ENCODE measurements around the gene NPHS2. TPM values are rescaled to one million over a fixed set of nuclear protein-coding genes. Genes with fewer than 3 reads are reported as not detected.

Gene NPHS2
- total RNA-seq, 1 experiment from 2014 or later = not detected

- no peaks in the 10 kb centered on the region for H3K36me3 ChIP-seq (ENCODE audit: control insufficient read depth in 1 of 2, insufficient read depth in 2 of 2, low read length in 2 of 2)
- ChIA-PET CTCF (no interaction called here), RAD21 (ENCODE audit: low non-redundant PET in 1 of 2, low total read pairs in 2 of 2, uncharacterized antibody in 2 of 2, unreplicated experiment in 2 of 2) (no interaction called here), POLR2A (no interaction called here)
- H3K9ac ChIP-seq (ENCODE audit: low read length) = no peak overlapping the region
- H3K4me3 ChIP-seq (replicated peaks in 1 of 2; ENCODE audit: low read depth in 1 of 2, low read length in 2 of 2) = no peak overlapping the region
- no peak overlapping the region for H2AFZ ChIP-seq (ENCODE audit: low read depth, low read length, poor library complexity, severe bottlenecking)
- ATAC-seq (no peak), DNase-seq (ENCODE audit: low read depth, low spot score) (no peak)
- no peak overlapping the region for H3K27ac ChIP-seq (ENCODE audit: low read depth, low read length)
- H3K4me1 ChIP-seq (ENCODE audit: control insufficient read depth in 1 of 2, insufficient read depth in 2 of 2, low read length in 2 of 2) = no peaks in the 10 kb centered on the region
- BruUV-seq (replicated peaks) = no TSS peak
- H3K9me3 ChIP-seq (ENCODE audit: control insufficient read depth in 1 of 2, insufficient read depth in 1 of 2, low read depth in 1 of 2, low read length in 2 of 2) = no peaks in the 10 kb centered on the region
- H3K4me2 ChIP-seq (ENCODE audit: low read length) = no peak overlapping the region
- TF ChIP-seq, protein P1, sequence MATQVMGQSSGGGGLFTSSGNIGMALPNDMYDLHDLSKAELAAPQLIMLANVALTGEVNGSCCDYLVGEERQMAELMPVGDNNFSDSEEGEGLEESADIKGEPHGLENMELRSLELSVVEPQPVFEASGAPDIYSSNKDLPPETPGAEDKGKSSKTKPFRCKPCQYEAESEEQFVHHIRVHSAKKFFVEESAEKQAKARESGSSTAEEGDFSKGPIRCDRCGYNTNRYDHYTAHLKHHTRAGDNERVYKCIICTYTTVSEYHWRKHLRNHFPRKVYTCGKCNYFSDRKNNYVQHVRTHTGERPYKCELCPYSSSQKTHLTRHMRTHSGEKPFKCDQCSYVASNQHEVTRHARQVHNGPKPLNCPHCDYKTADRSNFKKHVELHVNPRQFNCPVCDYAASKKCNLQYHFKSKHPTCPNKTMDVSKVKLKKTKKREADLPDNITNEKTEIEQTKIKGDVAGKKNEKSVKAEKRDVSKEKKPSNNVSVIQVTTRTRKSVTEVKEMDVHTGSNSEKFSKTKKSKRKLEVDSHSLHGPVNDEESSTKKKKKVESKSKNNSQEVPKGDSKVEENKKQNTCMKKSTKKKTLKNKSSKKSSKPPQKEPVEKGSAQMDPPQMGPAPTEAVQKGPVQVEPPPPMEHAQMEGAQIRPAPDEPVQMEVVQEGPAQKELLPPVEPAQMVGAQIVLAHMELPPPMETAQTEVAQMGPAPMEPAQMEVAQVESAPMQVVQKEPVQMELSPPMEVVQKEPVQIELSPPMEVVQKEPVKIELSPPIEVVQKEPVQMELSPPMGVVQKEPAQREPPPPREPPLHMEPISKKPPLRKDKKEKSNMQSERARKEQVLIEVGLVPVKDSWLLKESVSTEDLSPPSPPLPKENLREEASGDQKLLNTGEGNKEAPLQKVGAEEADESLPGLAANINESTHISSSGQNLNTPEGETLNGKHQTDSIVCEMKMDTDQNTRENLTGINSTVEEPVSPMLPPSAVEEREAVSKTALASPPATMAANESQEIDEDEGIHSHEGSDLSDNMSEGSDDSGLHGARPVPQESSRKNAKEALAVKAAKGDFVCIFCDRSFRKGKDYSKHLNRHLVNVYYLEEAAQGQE (IDR thresholded peaks at IDR 0.05; ENCODE audit: low read depth) = no peak
- no peak for TF ChIP-seq CEBPB (IDR thresholded peaks at IDR 0.05; ENCODE audit: low read depth)
- no peak for TF ChIP-seq YY1 (IDR thresholded peaks at IDR 0.05; ENCODE audit: extremely low read depth, insufficient replicate concordance, low read depth, low read length)
- TF ChIP-seq TCF7L2 (IDR thresholded peaks at IDR 0.05; ENCODE audit: borderline replicate concordance, extremely low read depth, insufficient read depth, insufficient read length) = no peak
- no peak for TF ChIP-seq JUND (IDR thresholded peaks at IDR 0.05)
- no peak for TF ChIP-seq RAD21 (IDR thresholded peaks at IDR 0.05; ENCODE audit: low read depth)
- TF ChIP-seq CTCF (IDR thresholded peaks at IDR 0.05 in 2 of 3, conservative IDR thresholded peaks at IDR 0.05 in 1 of 3; ENCODE audit: borderline replicate concordance in 1 of 3, insufficient read depth in 1 of 3, low read depth in 2 of 3, low read length in 2 of 3) = no peak
- TF ChIP-seq SP1 (IDR thresholded peaks at IDR 0.05; ENCODE audit: low read depth) = no peak
- no peak for TF ChIP-seq ZBTB33 (IDR thresholded peaks at IDR 0.05; ENCODE audit: extremely low read depth, insufficient replicate concordance, low read length)
- TF ChIP-seq, protein P2, sequence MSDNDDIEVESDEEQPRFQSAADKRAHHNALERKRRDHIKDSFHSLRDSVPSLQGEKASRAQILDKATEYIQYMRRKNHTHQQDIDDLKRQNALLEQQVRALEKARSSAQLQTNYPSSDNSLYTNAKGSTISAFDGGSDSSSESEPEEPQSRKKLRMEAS (IDR thresholded peaks at IDR 0.05) = no peak
- TF ChIP-seq EGR1 (IDR thresholded peaks at IDR 0.05; ENCODE audit: low read depth) = no peak
- TF ChIP-seq ELF1 (IDR thresholded peaks at IDR 0.05; ENCODE audit: borderline replicate concordance, low read depth) = no peak
- no peak for TF ChIP-seq EZH2 (IDR thresholded peaks at IDR 0.05)
- TF ChIP-seq SRF (IDR thresholded peaks at IDR 0.05; ENCODE audit: low read depth) = no peak
- no peak for TF ChIP-seq EZH2phosphoT487 (IDR thresholded peaks at IDR 0.05; ENCODE audit: borderline replicate concordance)
- H3K79me2 ChIP-seq (ENCODE audit: insufficient read depth, low read length) = no peaks in the 10 kb centered on the region
- H3K9me2 ChIP-seq (ENCODE audit: insufficient read depth) = no peaks in the 10 kb centered on the region
- H4K20me1 ChIP-seq (ENCODE audit: insufficient read depth) = no peaks in the 10 kb centered on the region
- H3K27me3 ChIP-seq (ENCODE audit: insufficient read depth, low read length) = no peaks in the 10 kb centered on the region
- intact Hi-C loops (cut with micrococcal nuclease) = no loop called here
Observed at GRCh38 chr1:179589509-179589908, 13.8 kb upstream of the NPHS2 start.

Data from HCT116 (cell line).